Measurements from ENCODE around the gene SLC1A3.

- TF ChIP-seq CTCF (conservative IDR thresholded peaks at IDR 0.05; ENCODE audit: low read length) (no peak), EZH2phosphoT487 (IDR thresholded peaks at IDR 0.05; ENCODE audit: borderline replicate concordance) (no peak)
Observed at GRCh38 chr5:36704131-36704530, 97.7 kb downstream of the SLC1A3 start.
